ENCODE data around the gene FUOM. TPM values are rescaled to one million over a fixed set of nuclear protein-coding genes. Genes with fewer than 3 reads are reported as not detected.

The FUOM gene
- total RNA-seq, 4 donors from 2014 or later = 2.6 to 13.8 (median 2.9) TPM; not detected in 1

DNA sequence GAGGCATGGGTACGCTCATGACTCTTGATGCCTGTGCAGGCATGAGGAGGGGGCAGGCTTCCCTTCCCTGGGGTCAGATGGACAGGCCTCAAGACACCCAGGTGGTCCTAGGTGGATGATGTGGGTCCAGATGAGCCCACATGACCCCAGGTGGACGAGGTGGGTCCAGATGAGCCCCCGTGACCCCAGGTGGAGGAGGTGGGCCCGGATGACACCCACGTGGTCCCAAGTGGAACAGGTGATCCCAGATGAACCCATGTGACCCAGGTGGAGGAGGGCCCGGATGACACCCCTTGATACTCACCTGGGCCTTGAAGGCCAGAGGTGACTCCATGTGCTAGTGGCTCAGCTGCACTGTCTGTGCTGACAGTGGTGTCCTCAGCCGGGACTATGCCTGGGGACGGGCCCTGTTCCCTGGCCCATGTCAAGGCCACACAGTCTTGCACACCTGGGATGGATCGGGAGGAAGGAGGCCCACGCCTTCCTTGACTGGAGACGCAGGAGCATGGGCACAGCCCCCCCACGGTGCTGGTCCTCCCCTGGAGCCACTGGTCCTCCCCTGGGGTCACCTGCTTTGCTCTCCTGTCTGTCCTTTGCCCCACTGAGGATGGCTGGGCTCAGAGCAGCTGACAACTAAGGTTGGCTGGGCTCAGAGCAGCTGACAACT lies 7.4 kb downstream of the FUOM start:
- Histone ChIP-seq H3K27me3 (no peaks in the 10 kb centered on the region), H3K9me3 (no peaks in the 10 kb centered on the region), H3K36me3 (no peaks in the 10 kb centered on the region), H3K4me1 (no peaks in the 10 kb centered on the region), H3K4me3 (no peak overlapping the region), H3K27ac (no peak overlapping the region)
- no peak for TF ChIP-seq POLR2A (IDR thresholded peaks at IDR 0.05)
- TF ChIP-seq, protein P1, sequence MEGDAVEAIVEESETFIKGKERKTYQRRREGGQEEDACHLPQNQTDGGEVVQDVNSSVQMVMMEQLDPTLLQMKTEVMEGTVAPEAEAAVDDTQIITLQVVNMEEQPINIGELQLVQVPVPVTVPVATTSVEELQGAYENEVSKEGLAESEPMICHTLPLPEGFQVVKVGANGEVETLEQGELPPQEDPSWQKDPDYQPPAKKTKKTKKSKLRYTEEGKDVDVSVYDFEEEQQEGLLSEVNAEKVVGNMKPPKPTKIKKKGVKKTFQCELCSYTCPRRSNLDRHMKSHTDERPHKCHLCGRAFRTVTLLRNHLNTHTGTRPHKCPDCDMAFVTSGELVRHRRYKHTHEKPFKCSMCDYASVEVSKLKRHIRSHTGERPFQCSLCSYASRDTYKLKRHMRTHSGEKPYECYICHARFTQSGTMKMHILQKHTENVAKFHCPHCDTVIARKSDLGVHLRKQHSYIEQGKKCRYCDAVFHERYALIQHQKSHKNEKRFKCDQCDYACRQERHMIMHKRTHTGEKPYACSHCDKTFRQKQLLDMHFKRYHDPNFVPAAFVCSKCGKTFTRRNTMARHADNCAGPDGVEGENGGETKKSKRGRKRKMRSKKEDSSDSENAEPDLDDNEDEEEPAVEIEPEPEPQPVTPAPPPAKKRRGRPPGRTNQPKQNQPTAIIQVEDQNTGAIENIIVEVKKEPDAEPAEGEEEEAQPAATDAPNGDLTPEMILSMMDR (IDR thresholded peaks at IDR 0.05) = no peak
- no peak for DNase-seq
- intact Hi-C loops (cut with DNase I; ENCODE audit: low total_unique reads) = no loop called here

DNA sequence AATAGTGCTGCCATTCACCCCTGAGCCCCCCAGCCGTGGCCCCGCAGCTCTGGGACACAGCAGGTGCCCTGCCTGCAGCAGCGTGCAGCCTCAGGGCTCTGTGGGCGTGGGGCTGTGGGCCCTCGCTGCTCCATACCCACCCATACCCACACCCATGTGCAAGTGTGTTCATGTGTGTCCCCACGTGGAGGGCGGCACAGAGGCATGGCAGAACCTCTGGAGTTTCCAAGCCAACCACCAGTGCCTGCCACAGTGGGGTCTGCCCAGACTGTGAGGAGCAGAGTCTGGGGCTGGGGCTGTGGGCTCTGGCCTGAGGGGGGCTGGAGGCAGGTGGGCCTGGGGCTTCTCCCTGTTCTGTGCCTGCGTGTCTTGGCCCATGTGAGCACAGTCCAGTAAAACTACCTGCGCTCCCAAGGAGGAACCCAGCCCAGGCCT lies 8.2 kb downstream of the FUOM start:
- Histone ChIP-seq H3K36me3 (no peaks in the 10 kb centered on the region), H3K27me3 (no peaks in the 10 kb centered on the region), H3K4me1 (no peaks in the 10 kb centered on the region), H3K9me3 (no peaks in the 10 kb centered on the region), H3K4me3 (no peak overlapping the region), H3K27ac (no peak overlapping the region)
- intact Hi-C loops (cut with DNase I; ENCODE audit: low total_unique reads) = no loop called here
- no peak for DNase-seq
- TF ChIP-seq, protein P1 (IDR thresholded peaks at IDR 0.05) = no peak
- no peak for TF ChIP-seq POLR2A (IDR thresholded peaks at IDR 0.05)

GRCh38 chr10:133349160-133349568 lies 8.7 kb downstream of the FUOM start:
- H3K27ac ChIP-seq = no peak overlapping the region
- H3K4me3 ChIP-seq = no peak overlapping the region
- TF ChIP-seq POLR2A (IDR thresholded peaks at IDR 0.05) = no peak
- TF ChIP-seq, protein P1 (IDR thresholded peaks at IDR 0.05) = no peak
- H3K4me1 ChIP-seq = no peaks in the 10 kb centered on the region
- no peak for DNase-seq
- intact Hi-C loops (cut with DNase I; ENCODE audit: low total_unique reads) = no loop called here
- H3K36me3 ChIP-seq = no peaks in the 10 kb centered on the region
- no peaks in the 10 kb centered on the region for H3K9me3 ChIP-seq
- no peaks in the 10 kb centered on the region for H3K27me3 ChIP-seq

GRCh38 chr10:133347710-133348517 lies 9.9 kb downstream of the FUOM start:
- H3K27ac ChIP-seq = no peak overlapping the region
- intact Hi-C loops (cut with DNase I; ENCODE audit: low total_unique reads) = no loop called here
- DNase-seq = no peak
- H3K9me3 ChIP-seq = no peaks in the 10 kb centered on the region
- no peak overlapping the region for H3K4me3 ChIP-seq
- TF ChIP-seq, protein P1 (IDR thresholded peaks at IDR 0.05) = no peak
- no peak for TF ChIP-seq POLR2A (IDR thresholded peaks at IDR 0.05)
- no peaks in the 10 kb centered on the region for H3K4me1 ChIP-seq
- no peaks in the 10 kb centered on the region for H3K27me3 ChIP-seq
- H3K36me3 ChIP-seq = no peaks in the 10 kb centered on the region

GRCh38 chr10:133346413-133346812 lies 11.4 kb downstream of the FUOM start:
- Histone ChIP-seq H3K9me3 (no peaks in the 10 kb centered on the region), H3K4me1 (no peaks in the 10 kb centered on the region), H3K27me3 (no peaks in the 10 kb centered on the region), H3K36me3 (no peaks in the 10 kb centered on the region), H3K4me3 (no peak overlapping the region), H3K27ac (no peak overlapping the region)
- TF ChIP-seq, protein P1 (IDR thresholded peaks at IDR 0.05) = no peak
- no peak for TF ChIP-seq POLR2A (IDR thresholded peaks at IDR 0.05)
- DNase-seq = no peak
- intact Hi-C loops (cut with DNase I; ENCODE audit: low total_unique reads) = no loop called here

All from uterus (tissue), 4 donors.